ENCODE measurements around the gene PRR12.

The PRR12 gene, protein sequence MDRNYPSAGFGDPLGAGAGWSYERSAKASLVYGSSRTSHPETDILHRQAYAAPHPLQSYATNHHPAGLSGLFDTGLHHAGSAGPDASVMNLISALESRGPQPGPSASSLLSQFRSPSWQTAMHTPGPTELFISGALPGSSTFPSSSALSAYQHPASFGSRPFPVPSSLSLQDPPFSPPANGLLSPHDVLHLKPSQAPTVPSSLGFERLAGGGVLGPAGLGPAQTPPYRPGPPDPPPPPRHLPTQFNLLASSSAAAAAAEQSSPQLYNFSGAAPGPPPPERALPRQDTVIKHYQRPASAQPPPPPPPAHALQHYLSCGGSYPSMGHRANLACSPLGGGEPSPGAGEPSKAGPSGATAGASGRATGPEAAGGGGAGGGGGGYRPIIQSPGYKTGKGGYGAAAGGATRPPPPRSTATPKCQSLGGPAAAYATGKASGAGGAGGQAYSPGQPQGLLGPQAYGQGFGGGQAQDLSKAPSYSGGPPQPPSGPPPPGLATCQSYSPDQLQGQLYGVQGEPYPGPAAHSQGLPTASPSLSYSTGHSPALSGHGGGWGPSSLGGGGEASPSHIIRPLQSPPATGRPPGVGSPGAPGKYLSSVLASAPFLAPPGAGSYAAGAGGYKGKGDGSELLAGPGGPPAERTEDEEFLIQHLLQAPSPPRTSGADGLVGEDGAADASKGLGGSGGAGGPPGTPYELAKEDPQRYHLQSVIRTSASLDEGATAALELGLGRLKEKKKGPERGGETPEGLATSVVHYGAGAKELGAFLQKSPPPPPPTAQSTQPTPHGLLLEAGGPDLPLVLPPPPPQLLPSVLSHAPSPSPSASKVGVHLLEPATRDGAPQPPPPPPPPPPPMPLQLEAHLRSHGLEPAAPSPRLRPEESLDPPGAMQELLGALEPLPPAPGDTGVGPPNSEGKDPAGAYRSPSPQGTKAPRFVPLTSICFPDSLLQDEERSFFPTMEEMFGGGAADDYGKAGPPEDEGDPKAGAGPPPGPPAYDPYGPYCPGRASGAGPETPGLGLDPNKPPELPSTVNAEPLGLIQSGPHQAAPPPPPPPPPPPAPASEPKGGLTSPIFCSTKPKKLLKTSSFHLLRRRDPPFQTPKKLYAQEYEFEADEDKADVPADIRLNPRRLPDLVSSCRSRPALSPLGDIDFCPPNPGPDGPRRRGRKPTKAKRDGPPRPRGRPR (N-terminal part only)

DNA sequence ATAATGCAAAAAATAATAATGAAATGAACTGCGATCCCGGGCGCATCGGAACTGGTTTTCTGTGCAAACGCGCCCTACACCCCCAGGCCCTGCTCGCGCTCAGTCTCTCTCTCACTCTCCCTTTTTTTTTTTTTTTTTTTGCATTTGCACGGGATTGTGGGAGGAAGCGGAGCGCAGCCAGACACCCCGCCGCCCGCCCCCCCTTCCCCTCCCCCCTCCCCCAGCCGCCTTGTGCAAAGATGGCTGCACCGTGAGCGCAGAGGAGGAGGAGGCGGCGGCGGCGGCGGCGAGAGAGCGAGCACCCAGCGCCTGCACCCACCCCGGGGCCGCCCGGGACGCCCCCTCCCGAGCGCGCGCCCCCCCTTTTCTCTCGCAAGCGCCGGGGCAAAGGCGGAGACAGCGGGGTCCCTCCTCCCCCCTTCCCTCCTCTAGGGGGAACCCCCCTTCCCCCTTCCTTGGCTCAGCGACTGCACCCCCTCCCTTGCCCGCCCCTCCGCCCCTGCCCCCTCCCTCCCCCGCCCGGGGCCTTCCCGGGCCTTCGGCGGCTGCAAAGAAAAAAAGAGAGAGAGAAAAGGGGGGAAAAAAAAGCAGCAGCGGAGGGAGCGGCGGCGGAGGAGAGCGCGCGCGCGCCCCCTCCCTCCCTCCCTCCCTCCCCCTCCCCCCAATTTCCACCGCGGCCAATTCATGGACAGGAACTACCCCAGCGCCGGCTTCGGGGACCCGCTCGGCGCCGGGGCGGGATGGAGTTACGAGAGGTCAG is at the start of gene PRR12:
TSS of gene PRR12 (plus strand) at position 212 of the 760 bp plus-strand sequence. CDS start at position 685, 473 bp downstream.
- Histone ChIP-seq H3K9me3 (no peaks in the 10 kb centered on the region), H3K27ac (peak within 1 kb of the TSS; percentile 82), H3K4me1 (ENCODE audit: control insufficient read depth in 1 of 2, insufficient read depth in 1 of 2, low read depth in 1 of 2, low read length in 1 of 2) (peaks cover 27 to 32% of the 10 kb centered on the region in 2 experiments), H3K36me3 (peaks cover 21% of the 10 kb centered on the region), H3K27me3 (no peaks in the 10 kb centered on the region), H3K4me3 (ENCODE audit: low read depth in 1 of 2, low read length in 1 of 2) (peak within 1 kb of the TSS; percentile 76 to 88)
- no peak for TF ChIP-seq CTCF (IDR thresholded peaks at IDR 0.05)

DNA sequence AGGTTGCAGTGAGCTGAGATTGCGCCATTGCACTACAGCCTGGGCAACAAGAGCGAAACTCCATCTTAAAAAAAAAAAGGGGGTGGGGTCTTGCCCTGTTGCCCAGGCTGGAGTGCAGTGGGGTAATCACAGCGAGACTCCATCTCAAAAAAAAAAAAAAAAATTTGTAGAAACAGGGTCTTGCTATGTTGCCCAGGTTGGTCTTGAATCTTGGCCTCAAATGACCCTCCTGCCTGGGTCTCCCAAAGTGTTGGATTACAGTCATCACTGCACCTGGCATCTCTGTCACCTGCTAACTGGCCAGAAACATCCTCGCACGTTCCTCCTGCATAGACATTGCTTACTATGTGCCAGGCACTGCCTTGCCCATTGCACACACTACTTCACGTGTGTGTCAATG is 49.1 kb upstream of the PRR12 start:
- H3K27me3 ChIP-seq = no peaks in the 10 kb centered on the region
- H3K4me3 ChIP-seq (ENCODE audit: low read depth in 1 of 2, low read length in 1 of 2) = no peak overlapping the region
- H3K4me1 ChIP-seq (ENCODE audit: control insufficient read depth in 1 of 2, insufficient read depth in 1 of 2, low read depth in 1 of 2, low read length in 1 of 2) = peaks cover 0 to 2% of the 10 kb centered on the region in 2 experiments

GRCh38 chr19:49542446-49542845 is 48.5 kb upstream of the PRR12 start:
- H3K9me3 ChIP-seq = no peaks in the 10 kb centered on the region
- peaks cover 0 to 2% of the 10 kb centered on the region in 2 experiments for H3K4me1 ChIP-seq (ENCODE audit: control insufficient read depth in 1 of 2, insufficient read depth in 1 of 2, low read depth in 1 of 2, low read length in 1 of 2)
- H3K36me3 ChIP-seq = peaks cover 61% of the 10 kb centered on the region
- no peaks in the 10 kb centered on the region for H3K27me3 ChIP-seq
- no peak overlapping the region for H3K4me3 ChIP-seq (ENCODE audit: low read depth in 1 of 2, low read length in 1 of 2)
- H3K27ac ChIP-seq = no peak overlapping the region
- TF ChIP-seq CTCF (IDR thresholded peaks at IDR 0.05) = no peak

More for the DNA sequence above, 49.1 kb upstream of the PRR12 start:
- no peak for TF ChIP-seq CTCF (IDR thresholded peaks at IDR 0.05)
- Histone ChIP-seq H3K27ac (no peak overlapping the region), H3K9me3 (no peaks in the 10 kb centered on the region), H3K36me3 (peaks cover 66% of the 10 kb centered on the region)

- H3K36me3 ChIP-seq = peaks cover 57% of the 10 kb centered on the region
Measured at GRCh38 chr19:49543032-49543431, 48.0 kb upstream of the PRR12 start.

More at GRCh38 chr19:49543032-49543431, 48.0 kb upstream of the PRR12 start:
- no peaks in the 10 kb centered on the region for H3K27me3 ChIP-seq
- no peaks in the 10 kb centered on the region for H3K9me3 ChIP-seq
- no peak for TF ChIP-seq CTCF (IDR thresholded peaks at IDR 0.05)
- H3K27ac ChIP-seq = no peak overlapping the region
- H3K4me1 ChIP-seq (ENCODE audit: control insufficient read depth in 1 of 2, insufficient read depth in 1 of 2, low read depth in 1 of 2, low read length in 1 of 2) = no peaks in the 10 kb centered on the region
- H3K4me3 ChIP-seq (ENCODE audit: low read depth in 1 of 2, low read length in 1 of 2) = no peak overlapping the region
